GM19025 (cell line): ENCODE data around the gene PHTF1.

Source experiments
- ATAC-seq: cut with Tn5 transposase; IDR thresholded peaks from one replicate; pipeline ENCODE4 v1.9.1; 2021; ENCODE audit warnings: mild to moderate bottlenecking, low read depth, moderate library complexity; ENCODE audit not compliant: unreplicated experiment

The PHTF1 gene

GRCh38 chr1:113675302-113675701 is 84.0 kb downstream of the PHTF1 start:
- ATAC-seq, result no peak

GRCh38 chr1:113674591-113674990 is 84.7 kb downstream of the PHTF1 start:
- no peak for ATAC-seq

GRCh38 chr1:113672491-113672890 is 86.8 kb downstream of the PHTF1 start:
- no peak for ATAC-seq

GRCh38 chr1:113670650-113671049 is 88.6 kb downstream of the PHTF1 start:
- ATAC-seq, result no peak

GRCh38 chr1:113669988-113670387 is 89.3 kb downstream of the PHTF1 start:
- ATAC-seq, result no peak

- ATAC-seq, result no peak
Measured at GRCh38 chr1:113666126-113666525, 93.2 kb downstream of the PHTF1 start.

- no peak for ATAC-seq
Measured at GRCh38 chr1:113665071-113665470, 94.2 kb downstream of the PHTF1 start.

- no peak for ATAC-seq
Measured at GRCh38 chr1:113663165-113663951, 95.9 kb downstream of the PHTF1 start.

GRCh38 chr1:113662101-113662500 is 97.2 kb downstream of the PHTF1 start:
- no peak for ATAC-seq

- ATAC-seq, result no peak
Measured at GRCh38 chr1:113660088-113660487, 99.2 kb downstream of the PHTF1 start.

GRCh38 chr1:113659556-113659955 is 99.7 kb downstream of the PHTF1 start:
- no peak for ATAC-seq

GRCh38 chr1:113659035-113659434 is 100.3 kb downstream of the PHTF1 start:
- no peak for ATAC-seq

- ATAC-seq, result no peak
Measured at GRCh38 chr1:113657556-113658063, 101.7 kb downstream of the PHTF1 start.

- ATAC-seq, result no peak
Measured at GRCh38 chr1:113657126-113657525, 102.2 kb downstream of the PHTF1 start.

- no peak for ATAC-seq
Measured at GRCh38 chr1:113654883-113655282, 104.4 kb downstream of the PHTF1 start.

GRCh38 chr1:113653741-113654140 is 105.5 kb downstream of the PHTF1 start:
- ATAC-seq, result no peak

- ATAC-seq, result no peak
Measured at GRCh38 chr1:113652771-113653170, 106.5 kb downstream of the PHTF1 start.

GRCh38 chr1:113648478-113648877 is 110.8 kb downstream of the PHTF1 start:
- no peak for ATAC-seq

- no peak for ATAC-seq
Measured at GRCh38 chr1:113647164-113647563, 112.1 kb downstream of the PHTF1 start.
